Panc1 (cell line): ENCODE measurements around the gene ADCY7.

Experiments
- POLR2AphosphoS5 ChIP-seq: IDR thresholded peaks from 2 replicates; pipeline ENCODE4 v1.6.1; 2012; ENCODE audit warnings: mild to moderate bottlenecking, low read depth, low read length, moderate library complexity
- TF ChIP-seq, protein P1 (sequence below): fragments of 450-650 bp; IDR thresholded peaks from 2 replicates; pipeline ENCODE4 v1.5.1; 2017; ENCODE audit warnings: mild to moderate bottlenecking
- TF ChIP-seq, protein P2 (sequence below), 2 experiments: IDR thresholded peaks; 2 replicates each; pipeline ENCODE4 v1.6.1; 2011 to 2012; ENCODE audit warnings: low read depth in 2 of 2, control low read depth in 1 of 2, low read length in 1 of 2, mild to moderate bottlenecking in 1 of 2, moderate library complexity in 1 of 2; ENCODE audit not compliant: insufficient read depth in 1 of 2

DNA sequence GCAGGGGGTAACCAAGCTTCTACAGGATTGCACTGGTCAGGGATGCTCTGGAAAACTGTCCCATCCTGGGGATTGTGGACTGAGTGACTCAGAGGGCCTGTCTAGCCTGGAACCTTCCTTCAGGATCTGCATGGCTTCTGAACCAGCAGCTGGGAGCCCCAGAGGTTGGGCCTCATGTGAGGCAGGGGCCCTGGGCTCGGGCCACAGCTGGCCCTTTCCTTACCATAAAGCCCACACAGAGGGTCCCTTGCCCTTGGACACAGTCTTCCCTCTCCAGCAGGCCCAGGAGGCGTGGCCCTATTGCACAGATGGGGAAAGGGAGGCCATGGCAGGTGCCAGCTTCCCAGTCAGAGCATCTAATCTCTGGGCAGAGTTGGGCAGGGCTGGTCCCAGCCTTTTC is 30.5 kb downstream of the ADCY7 start:
- TF ChIP-seq, protein P1, sequence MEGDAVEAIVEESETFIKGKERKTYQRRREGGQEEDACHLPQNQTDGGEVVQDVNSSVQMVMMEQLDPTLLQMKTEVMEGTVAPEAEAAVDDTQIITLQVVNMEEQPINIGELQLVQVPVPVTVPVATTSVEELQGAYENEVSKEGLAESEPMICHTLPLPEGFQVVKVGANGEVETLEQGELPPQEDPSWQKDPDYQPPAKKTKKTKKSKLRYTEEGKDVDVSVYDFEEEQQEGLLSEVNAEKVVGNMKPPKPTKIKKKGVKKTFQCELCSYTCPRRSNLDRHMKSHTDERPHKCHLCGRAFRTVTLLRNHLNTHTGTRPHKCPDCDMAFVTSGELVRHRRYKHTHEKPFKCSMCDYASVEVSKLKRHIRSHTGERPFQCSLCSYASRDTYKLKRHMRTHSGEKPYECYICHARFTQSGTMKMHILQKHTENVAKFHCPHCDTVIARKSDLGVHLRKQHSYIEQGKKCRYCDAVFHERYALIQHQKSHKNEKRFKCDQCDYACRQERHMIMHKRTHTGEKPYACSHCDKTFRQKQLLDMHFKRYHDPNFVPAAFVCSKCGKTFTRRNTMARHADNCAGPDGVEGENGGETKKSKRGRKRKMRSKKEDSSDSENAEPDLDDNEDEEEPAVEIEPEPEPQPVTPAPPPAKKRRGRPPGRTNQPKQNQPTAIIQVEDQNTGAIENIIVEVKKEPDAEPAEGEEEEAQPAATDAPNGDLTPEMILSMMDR = no peak
- TF ChIP-seq, protein P2, sequence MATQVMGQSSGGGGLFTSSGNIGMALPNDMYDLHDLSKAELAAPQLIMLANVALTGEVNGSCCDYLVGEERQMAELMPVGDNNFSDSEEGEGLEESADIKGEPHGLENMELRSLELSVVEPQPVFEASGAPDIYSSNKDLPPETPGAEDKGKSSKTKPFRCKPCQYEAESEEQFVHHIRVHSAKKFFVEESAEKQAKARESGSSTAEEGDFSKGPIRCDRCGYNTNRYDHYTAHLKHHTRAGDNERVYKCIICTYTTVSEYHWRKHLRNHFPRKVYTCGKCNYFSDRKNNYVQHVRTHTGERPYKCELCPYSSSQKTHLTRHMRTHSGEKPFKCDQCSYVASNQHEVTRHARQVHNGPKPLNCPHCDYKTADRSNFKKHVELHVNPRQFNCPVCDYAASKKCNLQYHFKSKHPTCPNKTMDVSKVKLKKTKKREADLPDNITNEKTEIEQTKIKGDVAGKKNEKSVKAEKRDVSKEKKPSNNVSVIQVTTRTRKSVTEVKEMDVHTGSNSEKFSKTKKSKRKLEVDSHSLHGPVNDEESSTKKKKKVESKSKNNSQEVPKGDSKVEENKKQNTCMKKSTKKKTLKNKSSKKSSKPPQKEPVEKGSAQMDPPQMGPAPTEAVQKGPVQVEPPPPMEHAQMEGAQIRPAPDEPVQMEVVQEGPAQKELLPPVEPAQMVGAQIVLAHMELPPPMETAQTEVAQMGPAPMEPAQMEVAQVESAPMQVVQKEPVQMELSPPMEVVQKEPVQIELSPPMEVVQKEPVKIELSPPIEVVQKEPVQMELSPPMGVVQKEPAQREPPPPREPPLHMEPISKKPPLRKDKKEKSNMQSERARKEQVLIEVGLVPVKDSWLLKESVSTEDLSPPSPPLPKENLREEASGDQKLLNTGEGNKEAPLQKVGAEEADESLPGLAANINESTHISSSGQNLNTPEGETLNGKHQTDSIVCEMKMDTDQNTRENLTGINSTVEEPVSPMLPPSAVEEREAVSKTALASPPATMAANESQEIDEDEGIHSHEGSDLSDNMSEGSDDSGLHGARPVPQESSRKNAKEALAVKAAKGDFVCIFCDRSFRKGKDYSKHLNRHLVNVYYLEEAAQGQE (IDR thresholded peaks at IDR 0.05; ENCODE audit: insufficient read depth in 1 of 2, low read depth in 2 of 2, low read length in 1 of 2) = no peak
- TF ChIP-seq POLR2AphosphoS5 = no peak
